ENCODE data around the gene ZNF774.
"Not testable (repeated sequence)": the region's sequence is repeated elsewhere in the genome, so short reads cannot be mapped to it uniquely, and the experiment has no call there.

ZNF774 gene

GRCh38 chr15:90393040-90393439 lies 41.0 kb downstream of the ZNF774 start:
- DNase-seq: no peak

- no peak for DNase-seq
These were observed 42.0 kb downstream of the ZNF774 start for GRCh38 chr15:90394074-90394473.

GRCh38 chr15:90394748-90395442 lies 42.8 kb downstream of the ZNF774 start:
- DNase-seq: no peak

GRCh38 chr15:90396321-90396720 lies 44.2 kb downstream of the ZNF774 start:
- no peak for DNase-seq

GRCh38 chr15:90400005-90400758 lies 48.1 kb downstream of the ZNF774 start:
- no peak for DNase-seq

- peak; percentile 92 for DNase-seq
These were observed 48.8 kb downstream of the ZNF774 start for GRCh38 chr15:90400759-90401314.

GRCh38 chr15:90401495-90401894 lies 49.4 kb downstream of the ZNF774 start:
- no peak for DNase-seq

GRCh38 chr15:90402223-90402622 lies 50.1 kb downstream of the ZNF774 start:
- no peak for DNase-seq

GRCh38 chr15:90402767-90403166 lies 50.7 kb downstream of the ZNF774 start:
- no peak for DNase-seq

GRCh38 chr15:90405055-90405607 lies 53.0 kb downstream of the ZNF774 start:
- DNase-seq: no peak

- DNase-seq: no peak
These were observed 55.3 kb downstream of the ZNF774 start for GRCh38 chr15:90407336-90407735.

GRCh38 chr15:90407871-90408317 lies 55.8 kb downstream of the ZNF774 start:
- DNase-seq: no peak

GRCh38 chr15:90408657-90409056 lies 56.6 kb downstream of the ZNF774 start:
- no peak for DNase-seq

GRCh38 chr15:90409587-90409986 lies 57.5 kb downstream of the ZNF774 start:
- not testable (repeated sequence) for DNase-seq

GRCh38 chr15:90410316-90410715 lies 58.2 kb downstream of the ZNF774 start:
- not testable (repeated sequence) for DNase-seq

- DNase-seq: no peak
These were observed 59.1 kb downstream of the ZNF774 start for GRCh38 chr15:90411176-90411575.

Data from SIG-M5 (cell line).